Lung microvascular endothelial cell (primary cell): ENCODE data around the gene SLC2A9. TPM values are rescaled to one million over a fixed set of nuclear protein-coding genes. Genes with fewer than 3 reads are reported as not detected.
"Not testable (repeated sequence)": the region's sequence is repeated elsewhere in the genome, so short reads cannot be mapped to it uniquely, and the experiment has no call there.

ENCODE experiments used
- DNase-seq, 2 donors: peaks; one replicate each; pipeline versions ENCODE4 v3.0.0 to v3.0.0-alpha.2; 2010; ENCODE audit warnings: low read depth in 2 of 2
- total RNA-seq: library from RNA; depleted of rRNA; stranded (reverse); fragments of >200 nt; gene quantifications from 2 replicates; pipeline ENCODE4 v1.2.1, GENCODE V29; 2014

SLC2A9 gene
- total RNA-seq, 1 donor from 2014 or later: 0.79 TPM

GRCh38 chr4:9832640-9833039 lies 188.7 kb downstream of the SLC2A9 start:
- DNase-seq: no peak

- DNase-seq: no peak
These were observed 194.7 kb downstream of the SLC2A9 start for GRCh38 chr4:9826551-9826950.

- DNase-seq: no peak
These were observed 196.2 kb downstream of the SLC2A9 start for GRCh38 chr4:9825049-9825448.

GRCh38 chr4:9820343-9820742 lies 201.0 kb downstream of the SLC2A9 start:
- no peak for DNase-seq

GRCh38 chr4:9816285-9816684 lies 205.0 kb downstream of the SLC2A9 start:
- no peak for DNase-seq

- no peak for DNase-seq
These were observed 208.6 kb downstream of the SLC2A9 start for GRCh38 chr4:9812501-9813340.

GRCh38 chr4:9811806-9812205 lies 209.5 kb downstream of the SLC2A9 start:
- no peak for DNase-seq

- no peak for DNase-seq
These were observed 213.2 kb downstream of the SLC2A9 start for GRCh38 chr4:9808077-9808476.

- no peak for DNase-seq
These were observed 216.4 kb downstream of the SLC2A9 start for GRCh38 chr4:9804918-9805317.

- no peak for DNase-seq
These were observed 220.4 kb downstream of the SLC2A9 start for GRCh38 chr4:9800848-9801247.

GRCh38 chr4:9796641-9797040 lies 224.7 kb downstream of the SLC2A9 start:
- DNase-seq: not testable (repeated sequence)

- DNase-seq: no peak
These were observed 228.9 kb downstream of the SLC2A9 start for GRCh38 chr4:9792381-9792780.

- not testable (repeated sequence) for DNase-seq
These were observed 235.4 kb downstream of the SLC2A9 start for GRCh38 chr4:9785891-9786290.

- no peak for DNase-seq
These were observed 239.2 kb downstream of the SLC2A9 start for GRCh38 chr4:9782136-9782436.

- no peak for DNase-seq
These were observed 239.8 kb downstream of the SLC2A9 start, which contains the start of gene DRD5 for GRCh38 chr4:9781343-9782135. DRD5 (plus strand) TSS chr4:9781634; CDS start chr4:9782030, 396 bp downstream.

Other genes with a start within 250 kb of the SLC2A9 start
- gene DRD5, start 239.9 kb downstream of the SLC2A9 start, total RNA-seq: not detected in 2 replicates
- 264 and 314 TPM in 2 replicates for gene WDR1, start 95.3 kb upstream of the SLC2A9 start, total RNA-seq